B cell (primary cell): ENCODE data around the gene FAM81B. TPM values are rescaled to one million over a fixed set of nuclear protein-coding genes. Genes with fewer than 3 reads are reported as not detected.
"Not testable (repeated sequence)": the region's sequence is repeated elsewhere in the genome, so short reads cannot be mapped to it uniquely, and the experiment has no call there.

Experiments used
- ATAC-seq: fragments of 200-7000 bp; cut with Tn5 transposase; one replicate; pipeline ENCODE4 v1.10.0; 2021; ENCODE audit warnings: low read depth, mild to moderate bottlenecking, moderate number of reproducible peaks, moderate library complexity
- CTCF ChIA-PET: fragments of 350-600 bp; sonication (Branson Sonifier 250); formaldehyde crosslinking; loops from one replicate; lab custom pipeline; 2021; ENCODE audit warnings: antibody characterized with exemption, inconsistent platforms; lab: Charles Lee
- POLR2A ChIA-PET: fragments of 350-600 bp; sonication (Branson Sonifier 250); formaldehyde crosslinking; loops from one replicate; lab custom pipeline; 2021; ENCODE audit warnings: antibody characterized with exemption; lab: Charles Lee
- DNase-seq: peaks from one replicate; pipeline ENCODE4 v3.0.0; 2013
- H2AFZ ChIP-seq: 2 replicates; pipeline ENCODE4 v1.6.1; 2012; ENCODE audit warnings: mild to moderate bottlenecking, low read depth, low read length; ENCODE audit not compliant: insufficient read depth, poor library complexity, severe bottlenecking
- H3K27ac ChIP-seq, 2 donors: 1 replicate in 1 of 2; 2 replicates in 1 of 2; pipeline ENCODE4 v1.5.1; 2012 to 2013; ENCODE audit warnings: low read length in 2 of 2, mild to moderate bottlenecking in 2 of 2, moderate library complexity in 1 of 2
- H3K27me3 ChIP-seq, 4 experiments: fragments of 200-600 bp in 1 of 4; sonication (generic) in 1 of 4; replicated peaks in 1 of 4; 1 replicate in 2 of 4; 2 replicates in 2 of 4; pipeline versions ENCODE4 v1.6.1 to v1.7.0; 2013 to 2016; ENCODE audit warnings: low read length in 3 of 4, mild to moderate bottlenecking in 2 of 4, mixed read lengths in 1 of 4, moderate library complexity in 1 of 4; ENCODE audit not compliant: insufficient read depth in 4 of 4, control insufficient read depth in 3 of 4; ENCODE audit errors: control extremely low read depth in 1 of 4
- H3K36me3 ChIP-seq, 2 experiments: replicated peaks in 1 of 2; 1 replicate in 1 of 2; 2 replicates in 1 of 2; pipeline versions ENCODE4 v1.6.1 to v1.7.1; 2013; ENCODE audit warnings: low read length in 1 of 2; ENCODE audit not compliant: insufficient read depth in 2 of 2, control insufficient read depth in 1 of 2; ENCODE audit errors: control extremely low read depth in 1 of 2, extremely low read depth in 1 of 2
- H3K4me1 ChIP-seq, 2 donors: fragments of 200-600 bp in 1 of 2; sonication (generic) in 1 of 2; 1 replicate in 1 of 2; 2 replicates in 1 of 2; pipeline versions ENCODE4 v1.5.1 to v1.6.1; 2013 to 2017; ENCODE audit warnings: low read length in 2 of 2; ENCODE audit not compliant: control insufficient read depth in 2 of 2, insufficient read depth in 2 of 2
- H3K4me2 ChIP-seq: replicated peaks from 2 replicates; pipeline ENCODE3; 2012; ENCODE audit warnings: mild to moderate bottlenecking, low read depth, low read length; ENCODE audit not compliant: poor library complexity, severe bottlenecking
- H3K4me3 ChIP-seq, 5 experiments: fragments of 200-600 bp in 1 of 5; sonication (generic) in 1 of 5; 1 replicate in 3 of 5; 2 replicates in 2 of 5; pipeline versions ENCODE4 v1.5.1 to v1.7.0; 2011 to 2016; ENCODE audit warnings: low read length in 4 of 5, mild to moderate bottlenecking in 4 of 5, low read depth in 2 of 5, control low read depth in 1 of 5, moderate library complexity in 1 of 5; ENCODE audit not compliant: insufficient read depth in 1 of 5; ENCODE audit errors: control extremely low read depth in 1 of 5, extremely low read depth in 1 of 5
- H3K79me2 ChIP-seq: fragments of 200-600 bp; sonication (generic); one replicate; pipeline ENCODE4 v1.6.0; 2016; ENCODE audit warnings: low read length; ENCODE audit not compliant: control insufficient read depth, insufficient read depth
- H3K9ac ChIP-seq: fragments of 200-600 bp; sonication (generic); 2 replicates; pipeline ENCODE4 v1.6.1; 2017; ENCODE audit warnings: mild to moderate bottlenecking, low read length, moderate library complexity
- H3K9me3 ChIP-seq, 3 donors: one replicate each; pipeline versions ENCODE4 v1.6.1 to v1.7.1; 2013; ENCODE audit warnings: low read length in 2 of 3; ENCODE audit not compliant: control insufficient read depth in 2 of 3, insufficient read depth in 1 of 3; ENCODE audit errors: control extremely low read depth in 1 of 3
- H4K20me1 ChIP-seq: 2 replicates; pipeline ENCODE4 v1.6.0; 2012; ENCODE audit warnings: mild to moderate bottlenecking, low read length; ENCODE audit not compliant: insufficient read depth, control insufficient read depth, poor library complexity, severe bottlenecking
- H3K27ac Mint-ChIP-seq: one replicate; pipeline ENCODE4 v1.8.0; 2021; ENCODE audit warnings: mixed read lengths
- H3K27me3 Mint-ChIP-seq: one replicate; pipeline ENCODE4 v1.8.0; 2021; ENCODE audit warnings: mixed read lengths
- H3K4me1 Mint-ChIP-seq: one replicate; pipeline ENCODE4 v1.8.0; 2021; ENCODE audit warnings: mixed read lengths
- H3K4me3 Mint-ChIP-seq: one replicate; pipeline ENCODE4 v1.8.0; 2021; ENCODE audit warnings: mixed read lengths
- H3K9me3 Mint-ChIP-seq: one replicate; pipeline ENCODE4 v1.8.0; 2022; ENCODE audit warnings: mixed read lengths; ENCODE audit not compliant: insufficient read depth
- EZH2 ChIP-seq: IDR thresholded peaks from 2 replicates; pipeline ENCODE4 v1.6.1; 2012; ENCODE audit warnings: borderline replicate concordance, low read depth, mild to moderate bottlenecking, moderate library complexity, low read length; ENCODE audit not compliant: insufficient read depth, poor library complexity, severe bottlenecking
- WGBS: methylation state at CpG from one replicate; pipeline ENCODE4 v1.1.5; 2013; ENCODE audit warnings: missing lambda C conversion rate; ENCODE audit not compliant: insufficient coverage; 5-methylcytosine and 5-hydroxymethylcytosine counted together
- intact Hi-C: fragments of 100-400 bp; cut with micrococcal nuclease; formaldehyde crosslinking; loops from one replicate; pipeline ENCODE4 v1.10.0; 2022
- polyA plus RNA-seq: library from polyadenylated mRNA; depleted of rRNA; stranded (reverse); fragments of >200 nt; gene quantifications from 2 replicates; pipeline ENCODE4 v1.2.3, GENCODE V29; 2012
- total RNA-seq, 2 donors: library from RNA; stranded (reverse); fragments of 120-200 nt in 1 of 2; gene quantifications; 1 replicate in 1 of 2; 2 replicates in 1 of 2; pipeline versions ENCODE4 v1.2.3 to v1.2.4, GENCODE V29; 2013 to 2022
- TF ChIP-seq, protein P1 (sequence below): fragments of 200-600 bp; IDR thresholded peaks from one replicate; pipeline ENCODE4 v1.8.0; 2022; ENCODE audit warnings: antibody characterized with exemption, mild to moderate bottlenecking

Gene FAM81B
- total and polyA plus RNA-seq, 2 donors (not counting 1 experiment from before 2014, with no cell fraction given), result not detected

- Histone ChIP-seq H4K20me1 (no peaks in the 10 kb centered on the region), H3K27me3 (no peaks in the 10 kb centered on the region), H2AFZ (no peak overlapping the region), H3K4me2 (no peak overlapping the region), H3K79me2 (no peaks in the 10 kb centered on the region), H3K4me3 (no peak overlapping the region), H3K27ac (no peak overlapping the region), H3K4me1 (no peaks in the 10 kb centered on the region), H3K9ac (no peak overlapping the region), H3K36me3 (no peaks in the 10 kb centered on the region), H3K9me3 (no peaks in the 10 kb centered on the region)
- Mint-ChIP-seq H3K4me3 (no peak overlapping the region), H3K27me3 (no peaks in the 10 kb centered on the region), H3K9me3 (no peaks in the 10 kb centered on the region), H3K4me1 (peaks cover under 1% of the 10 kb centered on the region), H3K27ac (no peak overlapping the region)
- intact Hi-C loops, result no loop called here
- DNase-seq, result no peak
- CTCF ChIA-PET, result interaction anchor here (1.0 kb wide), 1 partner anchor 11 kb away, joined by 3 read pairs; no protein-coding TSS in a partner anchor
- no peak for ATAC-seq
- whole genome bisulfite sequencing, result no CpG with 5 or more reads among the region's 1 CpG
- POLR2A ChIA-PET, result no interaction called here
- no peak for TF ChIP-seq EZH2
- TF ChIP-seq, protein P1, sequence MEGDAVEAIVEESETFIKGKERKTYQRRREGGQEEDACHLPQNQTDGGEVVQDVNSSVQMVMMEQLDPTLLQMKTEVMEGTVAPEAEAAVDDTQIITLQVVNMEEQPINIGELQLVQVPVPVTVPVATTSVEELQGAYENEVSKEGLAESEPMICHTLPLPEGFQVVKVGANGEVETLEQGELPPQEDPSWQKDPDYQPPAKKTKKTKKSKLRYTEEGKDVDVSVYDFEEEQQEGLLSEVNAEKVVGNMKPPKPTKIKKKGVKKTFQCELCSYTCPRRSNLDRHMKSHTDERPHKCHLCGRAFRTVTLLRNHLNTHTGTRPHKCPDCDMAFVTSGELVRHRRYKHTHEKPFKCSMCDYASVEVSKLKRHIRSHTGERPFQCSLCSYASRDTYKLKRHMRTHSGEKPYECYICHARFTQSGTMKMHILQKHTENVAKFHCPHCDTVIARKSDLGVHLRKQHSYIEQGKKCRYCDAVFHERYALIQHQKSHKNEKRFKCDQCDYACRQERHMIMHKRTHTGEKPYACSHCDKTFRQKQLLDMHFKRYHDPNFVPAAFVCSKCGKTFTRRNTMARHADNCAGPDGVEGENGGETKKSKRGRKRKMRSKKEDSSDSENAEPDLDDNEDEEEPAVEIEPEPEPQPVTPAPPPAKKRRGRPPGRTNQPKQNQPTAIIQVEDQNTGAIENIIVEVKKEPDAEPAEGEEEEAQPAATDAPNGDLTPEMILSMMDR, result no peak
These were observed 5.8 kb upstream of the FAM81B start for GRCh38 chr5:95385334-95385733.

DNA sequence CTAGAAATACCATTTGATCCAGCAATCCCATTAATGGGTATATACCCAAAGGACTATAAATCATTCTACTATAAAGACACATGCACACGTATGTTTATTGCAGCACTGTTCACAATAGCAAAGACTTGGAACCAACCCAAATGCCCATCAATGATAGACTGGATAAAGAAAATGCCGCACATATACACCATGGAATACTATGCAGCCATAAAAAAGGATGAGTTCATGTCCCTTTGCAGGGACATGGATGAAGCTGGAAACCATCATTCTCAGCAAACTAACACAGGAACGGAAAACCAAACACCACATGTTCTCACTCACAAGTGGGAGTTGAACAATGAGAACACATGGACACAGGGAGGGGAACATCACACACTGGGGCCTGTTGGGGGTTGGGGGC lies 799 bp downstream of the FAM81B start:
- H3K4me3 ChIP-seq, H4K20me1 ChIP-seq, H3K4me1 Mint-ChIP-seq, intact Hi-C loops, H3K4me1 ChIP-seq, POLR2A ChIA-PET, ATAC-seq, H3K4me3 Mint-ChIP-seq, H3K9me3 Mint-ChIP-seq, H2AFZ ChIP-seq, H3K27ac ChIP-seq, H3K27me3 Mint-ChIP-seq, H3K27me3 ChIP-seq, CTCF ChIA-PET, H3K36me3 ChIP-seq, H3K27ac Mint-ChIP-seq, H3K4me2 ChIP-seq, H3K9me3 ChIP-seq, H3K79me2 ChIP-seq, H3K9ac ChIP-seq, DNase-seq: not testable (repeated sequence)
- 83% methylated on average over 1 of the region's 3 CpGs for WGBS
